ENCODE results near the gene MBOAT2. TPM values are rescaled to one million over a fixed set of nuclear protein-coding genes. Genes with fewer than 3 reads are reported as not detected.

MBOAT2 gene
- total and polyA plus RNA-seq, 2 experiments from 2014 or later = 15.9 to 22.7 TPM

- TF ChIP-seq CTCF (conservative IDR thresholded peaks at IDR 0.05; ENCODE audit: low read depth in 2 of 2) (no peak), NANOG (IDR thresholded peaks at IDR 0.05; ENCODE audit: borderline replicate concordance) (no peak), STAT1 (IDR thresholded peaks at IDR 0.05; ENCODE audit: unreplicated experiment) (no peak), ZNF462 (CRISPR knock-in tag; IDR thresholded peaks at IDR 0.05) (no peak), POLR2AphosphoS5 (IDR thresholded peaks at IDR 0.05; ENCODE audit: low read depth) (no peak)
These were observed 150.1 kb downstream of the MBOAT2 start (continued) for GRCh38 chr2:8853426-8853825.

GRCh38 chr2:8851811-8852560 lies 151.5 kb downstream of the MBOAT2 start:
- H3K36me3 Mint-ChIP-seq (ENCODE audit: low read depth) = peaks cover 2% of the 10 kb centered on the region; the same call in 2 of the 3 replicates
- ATAC-seq = peak; percentile 75
- no peak overlapping the region for H3K4me3 Mint-ChIP-seq
- peaks cover 9% of the 10 kb centered on the region for H3K4me1 Mint-ChIP-seq
- H3K27me3 Mint-ChIP-seq (ENCODE audit: insufficient read depth, low read depth, poor library complexity) = no peaks in the 10 kb centered on the region
- no peak overlapping the region for H3K4me3 ChIP-seq
- H3K9me3 Mint-ChIP-seq = no peaks in the 10 kb centered on the region
- no peaks in the 10 kb centered on the region for H3K27me3 ChIP-seq (ENCODE audit: insufficient read depth)
- no peaks in the 10 kb centered on the region for H3K36me3 ChIP-seq (ENCODE audit: insufficient read depth)
- no peaks in the 10 kb centered on the region for H3K9me2 ChIP-seq (ENCODE audit: insufficient read depth)
- peaks cover 3% of the 10 kb centered on the region; the same call in 1 of the 2 replicates for H3K4me1 ChIP-seq (ENCODE audit: insufficient read depth)
- H4K20me1 ChIP-seq (replicated peaks; ENCODE audit: insufficient read depth) = no peaks in the 10 kb centered on the region
- no peak overlapping the region for H2AFZ ChIP-seq
- H3K27ac Mint-ChIP-seq = no peak overlapping the region
- H3K79me2 ChIP-seq (replicated peaks; ENCODE audit: insufficient read depth) = no peaks in the 10 kb centered on the region
- H3K4me2 ChIP-seq = no peak overlapping the region
- TF ChIP-seq REST (IDR thresholded peaks at IDR 0.05; ENCODE audit: unreplicated experiment) = no peak
- TF ChIP-seq ZNF331 (CRISPR knock-in tag; IDR thresholded peaks at IDR 0.05; ENCODE audit: low read depth) = no peak
- TF ChIP-seq NANOG (IDR thresholded peaks at IDR 0.05; ENCODE audit: borderline replicate concordance) = no peak
- no peak overlapping the region for H3K27ac ChIP-seq (ENCODE audit: low read depth)
- peak; percentile 32 for DNase-seq (ENCODE audit: low spot score)
- no peaks in the 10 kb centered on the region for H3F3A ChIP-seq (replicated peaks; ENCODE audit: low read depth)

Data from GM23338 (cell line).